Measurements from ENCODE around the gene LLCFC1. TPM values are rescaled to one million over a fixed set of nuclear protein-coding genes. Genes with fewer than 3 reads are reported as not detected.
A peak's percentile ranks its signal among the peaks of the same experiment; 100 is the strongest.

Gene LLCFC1
- polyA plus RNA-seq (not detected in 2 replicates), polyA minus RNA-seq (not detected in 2 replicates)

DNA sequence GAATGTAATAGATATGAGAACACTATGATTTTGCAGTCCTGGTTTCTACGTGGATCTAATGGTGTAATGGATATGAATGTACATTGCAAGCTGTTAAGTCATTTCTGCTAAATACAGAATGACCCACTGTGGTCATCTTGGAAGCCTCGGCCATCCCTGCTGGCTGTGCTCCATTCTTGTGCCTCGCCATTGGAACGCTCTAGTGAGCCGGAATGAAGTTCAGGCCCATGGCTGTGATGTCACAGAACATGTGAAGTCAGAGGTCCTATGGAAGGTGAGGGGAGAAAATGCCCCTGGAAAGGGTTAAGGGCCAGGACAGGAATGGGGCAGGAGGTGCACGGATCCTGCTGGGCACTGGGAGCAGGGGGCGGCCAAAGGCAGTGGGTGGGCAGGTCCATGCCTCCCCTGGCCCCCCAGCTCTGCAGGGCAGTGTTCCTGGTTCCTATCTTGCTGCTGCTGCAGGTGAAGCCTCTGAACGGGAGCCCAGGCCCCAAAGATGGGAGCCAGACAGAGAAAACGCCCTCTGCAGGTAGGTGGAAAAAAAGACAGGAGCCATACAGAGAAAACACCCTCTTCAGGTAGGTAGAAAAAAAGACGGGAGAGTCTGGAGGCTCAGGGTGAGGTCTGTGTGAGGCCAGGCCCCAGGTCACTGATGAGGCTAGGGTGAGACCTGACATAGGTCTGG, at the start of gene LLCFC1:
LLCFC1 (plus strand) TSS at position 259 of the 685 bp plus-strand sequence; CDS start at position 397, 138 bp downstream.
- no peak within 1 kb of the TSS for H3K27ac ChIP-seq (ENCODE audit: low read length)
- H4K20me1 ChIP-seq (ENCODE audit: insufficient read depth), result no peaks in the 10 kb centered on the region
- H3K4me3 ChIP-seq (ENCODE audit: low read length), result no peak within 1 kb of the TSS
- no peaks in the 10 kb centered on the region for H3K9me2 ChIP-seq (ENCODE audit: insufficient read depth, low read length)
- H3K79me2 ChIP-seq (replicated peaks; ENCODE audit: insufficient read depth, low read length), result no peaks in the 10 kb centered on the region
- no peak within 1 kb of the TSS for H3K4me2 ChIP-seq (ENCODE audit: low read length)
- H3K36me3 ChIP-seq (ENCODE audit: insufficient read depth, low read length), result no peaks in the 10 kb centered on the region
- no peak within 1 kb of the TSS for H3K9ac ChIP-seq (ENCODE audit: low read length)
- H3F3A ChIP-seq (ENCODE audit: insufficient read depth, low read length, poor library complexity, severe bottlenecking), result no peaks in the 10 kb centered on the region
- H3K9me3 ChIP-seq (ENCODE audit: low read length), result no peaks in the 10 kb centered on the region
- TF ChIP-seq RAD21 (conservative IDR thresholded peaks at IDR 0.05), result no peak
- no peak within 1 kb of the TSS for H2AFZ ChIP-seq (ENCODE audit: low read depth, low read length)
- no peaks in the 10 kb centered on the region for H3K27me3 ChIP-seq (ENCODE audit: insufficient read depth, low read depth, low read length)

DNA sequence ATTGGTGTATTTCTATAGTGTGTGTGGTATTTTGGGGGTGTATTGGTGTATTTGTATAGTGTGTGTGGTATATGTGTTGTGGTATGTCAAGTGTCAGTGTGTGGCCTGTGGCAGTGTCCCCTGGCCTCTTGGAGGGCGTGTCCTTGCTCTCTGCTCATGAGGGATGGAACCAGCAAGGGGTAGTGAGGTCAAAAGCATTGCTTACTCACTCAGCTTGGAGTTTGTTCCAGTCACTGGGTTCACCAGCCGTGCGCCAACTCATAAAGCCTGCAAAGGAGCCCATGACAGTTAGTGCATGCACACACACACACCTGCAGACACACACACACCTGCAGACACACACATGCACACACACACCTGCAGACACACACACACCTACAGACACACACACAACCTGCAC, 49.5 kb upstream of the LLCFC1 start:
- Histone ChIP-seq H3K9me2 (ENCODE audit: insufficient read depth, low read length) (no peaks in the 10 kb centered on the region), H3K4me3 (ENCODE audit: low read length) (no peak overlapping the region), H3K4me2 (ENCODE audit: low read length) (no peak overlapping the region), H4K20me1 (ENCODE audit: insufficient read depth) (no peaks in the 10 kb centered on the region), H3K27ac (ENCODE audit: low read length) (no peak overlapping the region), H3K9me3 (ENCODE audit: low read length) (no peaks in the 10 kb centered on the region), H3K27me3 (ENCODE audit: insufficient read depth, low read depth, low read length) (no peaks in the 10 kb centered on the region), H3K9ac (ENCODE audit: low read length) (no peak overlapping the region), H3K79me2 (replicated peaks; ENCODE audit: insufficient read depth, low read length) (no peaks in the 10 kb centered on the region), H2AFZ (ENCODE audit: low read depth, low read length) (no peak overlapping the region), H3K36me3 (ENCODE audit: insufficient read depth, low read length) (no peaks in the 10 kb centered on the region), H3F3A (ENCODE audit: insufficient read depth, low read length, poor library complexity, severe bottlenecking) (no peaks in the 10 kb centered on the region)
- TF ChIP-seq TAF1 (IDR thresholded peaks at IDR 0.05; ENCODE audit: low read depth), result no peak
- no peak for TF ChIP-seq SMC3 (conservative IDR thresholded peaks at IDR 0.05; ENCODE audit: poor library complexity)
- TF ChIP-seq EZH2 (IDR thresholded peaks at IDR 0.05; ENCODE audit: borderline replicate concordance, insufficient read depth, low read length, poor library complexity, severe bottlenecking), result no peak

DNA sequence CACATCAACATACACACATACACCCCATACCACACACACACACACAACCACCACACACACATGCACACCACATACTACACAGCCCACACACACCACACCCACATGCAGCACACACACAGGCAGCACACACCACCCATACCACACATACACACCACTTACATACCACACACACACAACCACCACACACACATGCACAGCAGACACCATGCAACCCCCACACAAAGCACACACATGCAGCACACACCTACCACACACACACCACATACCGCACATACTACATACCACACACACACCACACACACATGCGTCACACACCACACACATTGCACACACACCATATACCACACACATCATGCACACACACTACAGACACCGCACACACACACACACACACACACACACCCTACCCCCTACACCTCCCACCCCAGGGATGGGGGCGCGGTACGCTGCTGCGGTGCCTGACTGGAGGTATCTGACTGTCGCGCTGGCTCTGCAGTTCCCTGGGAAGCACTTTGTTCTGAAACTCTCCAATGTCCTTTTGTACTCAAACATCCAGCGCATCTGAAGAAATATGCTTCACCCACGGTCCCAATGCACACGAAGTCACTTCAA, 48.3 kb upstream of the LLCFC1 start:
- H3K4me3 ChIP-seq (ENCODE audit: low read length), result no peak overlapping the region
- H3K79me2 ChIP-seq (replicated peaks; ENCODE audit: insufficient read depth, low read length), result no peaks in the 10 kb centered on the region
- peak overlapping the region; percentile 5 for H3K9ac ChIP-seq (ENCODE audit: low read length)
- no peaks in the 10 kb centered on the region for H3F3A ChIP-seq (ENCODE audit: insufficient read depth, low read length, poor library complexity, severe bottlenecking)
- H3K27me3 ChIP-seq (ENCODE audit: insufficient read depth, low read depth, low read length), result no peaks in the 10 kb centered on the region
- H3K36me3 ChIP-seq (ENCODE audit: insufficient read depth, low read length), result no peaks in the 10 kb centered on the region
- no peaks in the 10 kb centered on the region for H3K9me3 ChIP-seq (ENCODE audit: low read length)
- no peak for TF ChIP-seq EZH2 (IDR thresholded peaks at IDR 0.05; ENCODE audit: borderline replicate concordance, insufficient read depth, low read length, poor library complexity, severe bottlenecking)
- TF ChIP-seq TAF1 (IDR thresholded peaks at IDR 0.05; ENCODE audit: low read depth), result no peak
- no peak for TF ChIP-seq EP300 (conservative IDR thresholded peaks at IDR 0.05; ENCODE audit: poor library complexity, severe bottlenecking)
- TF ChIP-seq RAD21 (conservative IDR thresholded peaks at IDR 0.05), result no peak
- TF ChIP-seq POLR2AphosphoS5 (IDR thresholded peaks at IDR 0.05), result no peak
- TF ChIP-seq, protein P1, sequence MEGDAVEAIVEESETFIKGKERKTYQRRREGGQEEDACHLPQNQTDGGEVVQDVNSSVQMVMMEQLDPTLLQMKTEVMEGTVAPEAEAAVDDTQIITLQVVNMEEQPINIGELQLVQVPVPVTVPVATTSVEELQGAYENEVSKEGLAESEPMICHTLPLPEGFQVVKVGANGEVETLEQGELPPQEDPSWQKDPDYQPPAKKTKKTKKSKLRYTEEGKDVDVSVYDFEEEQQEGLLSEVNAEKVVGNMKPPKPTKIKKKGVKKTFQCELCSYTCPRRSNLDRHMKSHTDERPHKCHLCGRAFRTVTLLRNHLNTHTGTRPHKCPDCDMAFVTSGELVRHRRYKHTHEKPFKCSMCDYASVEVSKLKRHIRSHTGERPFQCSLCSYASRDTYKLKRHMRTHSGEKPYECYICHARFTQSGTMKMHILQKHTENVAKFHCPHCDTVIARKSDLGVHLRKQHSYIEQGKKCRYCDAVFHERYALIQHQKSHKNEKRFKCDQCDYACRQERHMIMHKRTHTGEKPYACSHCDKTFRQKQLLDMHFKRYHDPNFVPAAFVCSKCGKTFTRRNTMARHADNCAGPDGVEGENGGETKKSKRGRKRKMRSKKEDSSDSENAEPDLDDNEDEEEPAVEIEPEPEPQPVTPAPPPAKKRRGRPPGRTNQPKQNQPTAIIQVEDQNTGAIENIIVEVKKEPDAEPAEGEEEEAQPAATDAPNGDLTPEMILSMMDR (IDR thresholded peaks at IDR 0.05; ENCODE audit: poor library complexity, severe bottlenecking), result no peak
- TF ChIP-seq, protein P2, sequence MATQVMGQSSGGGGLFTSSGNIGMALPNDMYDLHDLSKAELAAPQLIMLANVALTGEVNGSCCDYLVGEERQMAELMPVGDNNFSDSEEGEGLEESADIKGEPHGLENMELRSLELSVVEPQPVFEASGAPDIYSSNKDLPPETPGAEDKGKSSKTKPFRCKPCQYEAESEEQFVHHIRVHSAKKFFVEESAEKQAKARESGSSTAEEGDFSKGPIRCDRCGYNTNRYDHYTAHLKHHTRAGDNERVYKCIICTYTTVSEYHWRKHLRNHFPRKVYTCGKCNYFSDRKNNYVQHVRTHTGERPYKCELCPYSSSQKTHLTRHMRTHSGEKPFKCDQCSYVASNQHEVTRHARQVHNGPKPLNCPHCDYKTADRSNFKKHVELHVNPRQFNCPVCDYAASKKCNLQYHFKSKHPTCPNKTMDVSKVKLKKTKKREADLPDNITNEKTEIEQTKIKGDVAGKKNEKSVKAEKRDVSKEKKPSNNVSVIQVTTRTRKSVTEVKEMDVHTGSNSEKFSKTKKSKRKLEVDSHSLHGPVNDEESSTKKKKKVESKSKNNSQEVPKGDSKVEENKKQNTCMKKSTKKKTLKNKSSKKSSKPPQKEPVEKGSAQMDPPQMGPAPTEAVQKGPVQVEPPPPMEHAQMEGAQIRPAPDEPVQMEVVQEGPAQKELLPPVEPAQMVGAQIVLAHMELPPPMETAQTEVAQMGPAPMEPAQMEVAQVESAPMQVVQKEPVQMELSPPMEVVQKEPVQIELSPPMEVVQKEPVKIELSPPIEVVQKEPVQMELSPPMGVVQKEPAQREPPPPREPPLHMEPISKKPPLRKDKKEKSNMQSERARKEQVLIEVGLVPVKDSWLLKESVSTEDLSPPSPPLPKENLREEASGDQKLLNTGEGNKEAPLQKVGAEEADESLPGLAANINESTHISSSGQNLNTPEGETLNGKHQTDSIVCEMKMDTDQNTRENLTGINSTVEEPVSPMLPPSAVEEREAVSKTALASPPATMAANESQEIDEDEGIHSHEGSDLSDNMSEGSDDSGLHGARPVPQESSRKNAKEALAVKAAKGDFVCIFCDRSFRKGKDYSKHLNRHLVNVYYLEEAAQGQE (IDR thresholded peaks at IDR 0.05; ENCODE audit: borderline replicate concordance), result no peak
- H3K9me2 ChIP-seq (ENCODE audit: insufficient read depth, low read length), result no peaks in the 10 kb centered on the region
- peak overlapping the region; percentile 32 for H3K27ac ChIP-seq (ENCODE audit: low read length)
- H3K4me2 ChIP-seq (ENCODE audit: low read length), result no peak overlapping the region
- H2AFZ ChIP-seq (ENCODE audit: low read depth, low read length), result no peak overlapping the region
- no peaks in the 10 kb centered on the region for H4K20me1 ChIP-seq (ENCODE audit: insufficient read depth)
